ENCODE data around the gene HACE1.

The HACE1 gene

GRCh38 chr6:104736545-104736944 lies 123.2 kb downstream of the HACE1 start:
- DNase-seq = no peak

GRCh38 chr6:104730450-104730849 lies 129.3 kb downstream of the HACE1 start:
- DNase-seq = no peak

GRCh38 chr6:104729433-104729832 lies 130.3 kb downstream of the HACE1 start:
- DNase-seq = no peak

- no peak for DNase-seq
Observed at GRCh38 chr6:104728448-104728847, 131.3 kb downstream of the HACE1 start.

DNA sequence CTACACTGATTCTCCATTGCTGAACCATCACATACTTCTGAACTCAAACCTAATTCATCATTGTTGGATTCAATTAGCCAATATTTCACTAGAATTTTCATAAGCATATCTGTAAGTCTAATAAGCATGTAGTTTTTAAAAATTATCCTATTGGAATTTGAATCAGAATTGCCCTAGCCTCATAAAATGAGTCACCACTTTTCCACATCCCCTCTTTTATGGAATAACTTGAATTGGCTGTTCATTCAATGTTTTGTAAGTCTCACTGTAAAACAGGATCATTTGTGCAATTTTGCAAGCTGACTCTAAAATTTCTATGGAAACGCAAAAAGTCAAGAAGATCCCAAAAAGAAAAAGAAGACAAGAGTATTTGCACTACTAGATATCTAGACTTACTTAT lies 141.0 kb downstream of the HACE1 start:
- no peak for DNase-seq

DNA sequence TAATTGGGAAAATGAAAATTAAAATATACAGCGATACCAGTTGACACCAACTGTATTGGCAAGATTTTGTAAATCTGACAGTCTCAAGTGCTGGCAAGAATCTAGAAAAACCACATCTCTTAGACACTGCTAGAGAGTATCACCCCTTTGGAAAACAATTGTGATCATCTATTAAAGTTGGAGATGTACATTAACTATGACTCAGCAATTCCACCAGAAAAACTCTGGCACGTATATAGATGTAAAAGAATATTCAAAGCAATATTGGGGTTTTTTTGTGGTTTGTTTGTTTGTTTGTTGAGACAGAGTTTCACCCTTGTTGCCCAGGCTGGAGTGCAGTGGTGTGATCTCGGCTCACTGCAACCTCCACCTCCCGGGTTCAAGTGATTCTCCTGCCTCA lies 142.9 kb downstream of the HACE1 start:
- no peak for DNase-seq

DNA sequence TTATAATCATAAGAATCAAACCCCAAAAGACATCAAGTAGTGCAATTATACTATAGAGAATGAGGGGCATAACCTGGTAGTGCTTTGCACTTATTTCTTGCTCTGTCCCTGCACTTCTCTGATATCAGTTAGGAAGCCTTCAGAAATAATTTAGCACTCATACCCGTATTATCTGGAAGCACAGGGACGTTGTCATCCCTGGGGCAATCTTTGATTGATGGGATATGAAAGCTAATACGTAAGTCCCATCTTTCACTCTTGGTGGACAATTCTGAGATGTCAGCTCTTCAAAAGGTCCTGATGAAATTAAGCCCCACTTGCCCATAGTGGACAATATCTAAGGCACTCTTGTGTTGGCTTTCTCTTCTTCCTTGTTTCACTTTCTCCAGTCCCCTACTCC lies 144.9 kb downstream of the HACE1 start:
- DNase-seq = no peak

DNA sequence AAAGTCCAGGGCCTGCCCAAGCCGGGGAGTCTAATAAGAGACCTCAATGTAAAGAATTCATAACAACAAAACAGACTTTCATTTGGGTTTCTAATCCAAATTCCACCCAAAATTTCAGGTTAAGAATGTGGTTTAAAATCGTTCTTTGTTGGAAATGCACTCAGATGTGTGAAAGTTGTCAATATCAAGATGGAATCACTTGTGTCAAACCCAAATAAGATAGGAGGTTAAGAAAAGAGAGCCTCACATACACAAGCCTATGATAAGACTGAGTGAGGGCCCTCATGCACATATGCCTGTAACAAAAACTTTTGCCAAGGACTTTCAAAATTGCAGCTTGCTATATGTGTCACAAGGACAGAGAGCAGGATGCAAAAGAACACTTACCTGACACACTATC lies 145.7 kb downstream of the HACE1 start:
- no peak for DNase-seq

DNA sequence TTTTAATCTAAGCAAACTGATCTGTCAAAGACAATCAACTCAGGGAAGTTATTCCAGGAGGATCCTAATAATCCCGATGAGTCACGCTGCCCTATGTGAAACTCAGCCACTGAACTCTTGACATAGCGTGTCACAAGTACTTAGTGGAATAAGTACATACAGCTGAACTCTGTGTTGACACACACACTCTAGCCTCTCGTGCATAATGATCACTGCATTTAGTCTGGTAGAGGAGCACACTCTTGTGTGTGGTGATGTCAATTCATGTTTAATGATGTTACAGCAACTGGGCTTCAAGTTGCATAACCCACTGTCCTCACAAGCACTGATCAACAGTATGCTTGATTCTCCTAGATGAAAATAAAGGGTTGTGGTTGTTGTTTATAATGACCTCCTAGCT lies 148.3 kb downstream of the HACE1 start:
- DNase-seq = peak; percentile 91

DNA sequence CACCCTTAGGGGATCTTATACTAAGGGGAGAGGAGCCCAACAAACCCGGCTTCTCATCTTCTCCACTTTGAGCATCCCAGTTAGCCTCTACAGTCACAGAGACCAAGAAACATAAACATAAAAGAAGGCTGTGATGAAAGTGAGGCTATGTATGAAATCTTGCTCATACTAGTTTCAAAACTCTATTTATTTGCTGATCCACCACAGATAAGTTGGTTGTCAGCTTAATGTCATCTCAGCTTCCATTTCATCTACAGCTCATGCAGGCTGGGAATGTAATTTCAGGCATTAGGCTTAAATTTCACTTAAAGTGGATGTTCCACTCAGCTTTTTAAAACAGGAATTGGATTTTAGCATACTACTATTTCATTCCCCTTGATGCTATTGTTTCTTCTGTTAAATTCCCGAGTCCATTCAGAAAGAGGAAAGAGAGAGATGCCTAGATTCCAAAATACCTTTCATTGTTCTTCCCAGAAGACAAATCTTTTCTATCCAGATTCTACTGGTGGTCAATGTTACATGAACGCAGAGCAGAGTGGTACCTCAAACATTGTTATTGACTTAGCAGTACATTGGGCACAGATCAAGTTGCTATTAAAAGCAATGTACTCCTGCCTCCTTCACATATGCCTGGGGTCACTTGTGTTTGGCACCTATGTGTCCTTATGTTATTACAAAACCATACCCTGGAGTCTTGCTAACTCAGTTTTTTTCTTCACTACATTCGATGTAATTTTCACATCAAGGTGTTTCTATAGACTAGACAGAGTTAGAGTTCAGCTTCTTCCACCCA lies 149.0 kb downstream of the HACE1 start:
- no peak for DNase-seq

DNA sequence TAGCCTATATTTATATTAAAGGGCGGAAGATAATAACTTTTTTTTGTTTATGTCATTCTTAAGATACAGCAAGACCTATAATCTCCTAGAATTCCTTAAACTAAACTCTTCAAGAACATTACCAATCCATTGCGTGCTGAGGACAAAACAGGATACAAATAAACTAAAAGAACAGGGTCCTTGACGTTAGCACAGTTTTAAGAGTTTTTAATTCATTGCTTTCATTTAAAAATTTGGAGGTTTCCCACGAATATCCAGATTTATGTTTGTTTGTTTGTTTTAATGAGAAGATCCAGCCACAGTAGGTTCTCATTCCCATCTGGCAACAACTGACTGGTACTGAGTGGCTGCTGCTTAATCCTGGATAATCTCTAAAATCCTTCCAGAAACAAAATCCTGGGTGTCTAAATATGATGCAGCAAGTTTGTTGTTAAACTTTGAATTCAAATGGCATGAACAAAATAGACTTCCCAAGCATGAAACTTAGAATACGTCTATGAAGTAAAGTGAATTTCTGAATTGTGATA lies 153.7 kb downstream of the HACE1 start:
- no peak for DNase-seq

DNA sequence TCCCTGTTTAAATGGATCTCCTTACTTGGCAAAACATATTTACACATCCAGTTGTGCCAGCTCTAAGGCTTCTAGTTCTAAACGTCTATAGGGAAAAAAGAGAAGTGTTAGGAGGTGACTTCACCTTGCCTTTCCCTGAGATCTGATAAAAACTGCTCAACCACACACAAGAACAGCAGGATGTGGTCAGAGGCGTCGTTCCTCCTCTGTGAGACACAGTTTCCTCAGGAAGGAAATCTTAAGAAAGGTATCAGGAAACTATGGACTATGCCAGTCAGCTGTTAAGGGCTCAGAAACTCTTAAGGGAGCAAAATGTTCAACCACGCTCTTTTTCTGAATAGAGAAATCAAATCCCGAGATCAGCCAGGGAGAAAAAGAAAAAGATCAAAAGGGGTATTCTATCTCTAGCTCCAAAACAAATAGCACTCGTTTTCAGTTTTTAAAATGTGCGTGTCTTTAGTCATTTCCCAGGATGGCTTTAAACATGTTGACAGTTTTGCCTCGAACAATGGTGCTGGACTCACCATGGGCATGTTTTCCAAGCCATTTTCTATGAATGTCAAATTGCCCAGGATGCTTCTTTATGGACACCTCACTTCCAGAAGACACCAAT lies 154.5 kb downstream of the HACE1 start:
- DNase-seq = no peak

GRCh38 chr6:104704191-104704590 lies 155.5 kb downstream of the HACE1 start:
- no peak for DNase-seq

DNA sequence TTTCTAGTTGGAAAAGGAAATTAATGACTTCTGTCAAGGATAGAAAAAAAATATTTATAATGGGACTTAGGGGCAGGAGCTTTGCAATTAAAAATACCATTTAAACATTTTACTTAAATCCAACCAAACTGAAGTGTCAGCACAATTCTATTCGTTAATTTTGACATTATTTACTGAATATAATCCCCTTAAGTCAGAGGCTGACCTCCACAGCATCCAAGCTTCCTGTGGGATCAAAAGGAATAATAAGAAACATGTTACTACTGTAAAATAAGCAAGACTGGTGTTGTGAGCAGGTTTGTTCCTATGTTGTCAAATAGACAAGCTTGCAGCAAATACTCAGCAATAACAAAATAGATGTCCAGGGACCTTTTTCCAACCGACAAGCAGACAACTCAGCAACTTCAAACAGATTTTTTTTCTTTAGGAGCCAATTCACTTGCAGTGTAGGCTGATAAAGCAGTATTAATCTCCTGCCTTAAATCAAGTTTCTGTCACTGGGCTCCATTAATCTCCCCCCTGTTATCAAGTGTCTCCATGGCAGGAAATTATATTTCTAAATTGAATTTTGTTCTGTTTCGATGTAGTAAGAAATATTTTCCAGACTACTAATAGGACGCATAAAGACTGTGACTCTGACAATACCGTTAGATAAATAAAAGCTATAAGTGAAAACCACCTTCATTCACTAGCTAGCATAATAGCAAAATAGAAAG lies 157.4 kb downstream of the HACE1 start:
- no peak for DNase-seq

DNA sequence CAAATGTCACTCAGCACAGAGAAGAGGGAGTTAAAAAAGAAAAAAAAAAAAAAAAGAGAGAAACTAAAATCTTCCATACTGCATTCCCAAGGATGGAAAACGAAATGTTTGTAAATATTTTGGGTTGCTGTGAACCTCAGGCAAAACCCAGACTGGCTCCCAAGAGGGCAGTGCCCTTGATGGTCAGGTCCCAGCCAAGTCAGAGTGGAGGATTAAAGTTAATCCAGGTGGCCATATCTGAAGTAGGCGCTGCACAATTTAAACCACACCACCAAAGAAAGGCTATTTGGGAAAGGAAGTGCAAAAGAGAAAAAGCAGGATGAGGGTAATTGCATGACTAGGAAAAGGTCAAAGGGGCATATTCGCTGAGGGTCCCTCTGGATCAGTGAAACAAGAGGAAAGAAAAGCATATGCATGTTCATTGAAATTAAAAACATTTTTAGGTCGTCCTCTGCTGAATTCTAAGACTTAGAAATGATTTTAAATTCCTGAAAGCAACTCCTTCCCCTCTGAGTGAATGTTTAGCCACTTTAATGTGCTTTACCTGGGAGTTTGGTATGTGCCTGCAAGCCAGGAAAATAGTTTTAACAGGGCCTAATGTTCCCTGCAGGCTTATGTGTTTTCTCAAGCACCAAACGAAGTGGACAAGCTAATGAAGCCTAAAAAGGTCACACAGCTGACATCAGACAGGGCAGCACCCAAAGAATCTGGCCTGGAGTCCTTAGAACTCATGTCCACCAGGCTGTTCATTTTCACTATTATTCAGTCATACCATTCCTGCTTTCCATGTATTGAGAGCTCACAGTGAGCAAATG lies 159.1 kb downstream of the HACE1 start:
- no peak for DNase-seq

- peak; percentile 38 for DNase-seq
Observed at GRCh38 chr6:104699593-104700329, 160.0 kb downstream of the HACE1 start.

- DNase-seq = no peak
Observed at GRCh38 chr6:104698979-104699378, 160.7 kb downstream of the HACE1 start.

DNA sequence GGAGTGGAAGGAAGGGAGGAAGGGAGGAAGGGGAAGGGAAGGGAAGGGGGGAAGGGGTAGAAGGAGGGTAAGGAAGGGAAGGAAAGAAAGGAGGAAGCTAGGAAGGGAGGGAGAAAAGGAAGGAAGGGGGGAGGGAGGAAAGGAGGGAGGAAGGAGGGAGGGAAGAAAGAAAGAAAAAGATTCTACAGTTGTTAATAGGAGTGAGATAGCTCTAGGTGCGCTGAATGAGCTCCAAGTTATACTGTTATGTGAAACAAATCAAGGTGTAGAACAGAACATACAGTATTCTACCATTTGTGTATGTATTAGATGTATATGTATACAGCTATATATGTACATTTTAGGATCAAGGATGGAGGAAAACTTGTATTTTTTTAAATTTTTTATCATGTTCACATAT lies 167.7 kb downstream of the HACE1 start:
- no peak for DNase-seq

GRCh38 chr6:104689551-104690205 lies 170.0 kb downstream of the HACE1 start:
- DNase-seq = no peak

GRCh38 chr6:104688283-104688969 lies 171.3 kb downstream of the HACE1 start:
- no peak for DNase-seq

All from eye (tissue), 1 donor.